ENCODE data around the gene OR2C3. TPM values are rescaled to one million over a fixed set of nuclear protein-coding genes. Genes with fewer than 3 reads are reported as not detected.

The OR2C3 gene
- total RNA-seq = not detected in 2 replicates

DNA sequence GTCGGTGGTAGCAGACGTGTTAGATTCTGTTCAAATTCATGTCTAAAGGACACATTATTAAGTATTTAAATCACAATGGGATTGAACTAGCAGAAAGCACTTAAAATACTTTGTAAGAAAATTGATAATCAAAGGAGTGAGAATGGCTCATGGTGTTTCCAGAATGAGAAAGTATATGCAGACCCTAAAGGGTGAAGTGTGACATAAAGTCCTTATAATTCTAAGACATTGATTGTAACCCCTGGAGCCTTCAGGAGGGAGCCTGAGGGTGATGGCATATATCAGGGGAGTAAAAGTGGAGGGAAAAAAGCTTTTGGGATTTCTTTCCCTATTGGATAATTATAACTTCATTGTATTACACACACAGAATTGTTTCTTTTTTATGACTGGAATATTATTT is at the start of gene OR2C3:
OR2C3 (minus strand) TSS at position 101 of the 400 bp plus-strand sequence. CDS start 3,929 bp downstream, outside the sequence.

DNA sequence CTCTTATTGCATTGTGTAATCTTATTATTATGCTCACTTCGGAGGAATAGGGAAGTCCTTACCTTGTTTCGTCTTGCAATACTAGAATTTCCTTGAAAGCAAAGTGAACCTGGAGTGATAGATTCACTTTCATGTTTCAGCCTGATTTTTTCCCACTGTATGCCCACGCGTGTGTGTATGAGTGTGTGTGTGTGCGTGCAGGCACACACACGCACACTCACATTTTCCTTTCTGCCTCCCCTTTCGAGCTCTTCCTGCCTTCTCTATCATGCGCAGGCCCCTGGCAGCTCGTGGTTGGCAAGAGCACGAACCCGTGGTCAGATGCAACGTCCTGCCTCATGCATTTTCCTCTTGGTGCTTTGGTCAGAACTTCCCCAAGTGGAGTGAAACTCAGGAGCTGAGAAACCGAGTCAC is 12.5 kb upstream of the OR2C3 start, which contains the start of gene GCSAML:
GCSAML (plus strand) TSS at position 366 of the 414 bp plus-strand sequence. CDS start 58 bp downstream, outside the sequence.

Other genes with a start within 250 kb of the OR2C3 start
- 13.8 and 19.3 TPM in 2 replicates for gene ZNF496, start 204.6 kb downstream of the OR2C3 start, total RNA-seq
- under 0.01 and 0.31 TPM in 2 replicates for gene NLRP3, start 120.3 kb downstream of the OR2C3 start, total RNA-seq
- not detected in 2 replicates for gene OR2B11, start 78.3 kb downstream of the OR2C3 start, total RNA-seq
- gene GCSAML, start 12.7 kb upstream of the OR2C3 start, total RNA-seq = under 0.01 TPM in 1 of 2 replicates, not detected in the other
- gene OR2G2, start 51.9 kb upstream of the OR2C3 start, total RNA-seq = not detected in 2 replicates
- not detected in 2 replicates for gene OR2G3, start 69.1 kb upstream of the OR2C3 start, total RNA-seq
- not detected in 2 replicates for gene OR13G1, start 143.3 kb upstream of the OR2C3 start, total RNA-seq
- not detected in 2 replicates for gene OR6F1, start 180.2 kb upstream of the OR2C3 start, total RNA-seq
- gene OR14K1, start 202.2 kb upstream of the OR2C3 start, total RNA-seq = not detected in 2 replicates
- not detected in 2 replicates for gene OR14A2, start 211.7 kb upstream of the OR2C3 start, total RNA-seq
- gene OR1C1, start 224.1 kb upstream of the OR2C3 start, total RNA-seq = not detected in 2 replicates